Fibroblast of lung (primary cell): ENCODE measurements around the gene SELENOO. TPM values are rescaled to one million over a fixed set of nuclear protein-coding genes. Genes with fewer than 3 reads are reported as not detected.
A peak's percentile ranks its signal among the peaks of the same experiment; 100 is the strongest.

Source experiments
- DNase-seq, 2 donors: peaks; one replicate each; pipeline versions ENCODE4 v3.0.0 to v3.0.0-alpha.2; 2010; ENCODE audit warnings: low read depth in 2 of 2
- H2AFZ ChIP-seq: 2 replicates; pipeline ENCODE4 v1.5.1; 2012; ENCODE audit warnings: low read length, control low read depth, inconsistent platforms
- H3K27ac ChIP-seq: 2 replicates; pipeline ENCODE4 v1.5.1; 2011; ENCODE audit warnings: low read length, control low read depth; ENCODE audit not compliant: insufficient read depth
- H3K27me3 ChIP-seq: 2 replicates; pipeline ENCODE4 v1.5.1; 2011; ENCODE audit warnings: mild to moderate bottlenecking, low read length; ENCODE audit not compliant: control insufficient read depth, insufficient read depth
- H3K36me3 ChIP-seq: 2 replicates; pipeline ENCODE4 v1.5.1; 2011; ENCODE audit warnings: low read length; ENCODE audit not compliant: control insufficient read depth, insufficient read depth
- H3K4me1 ChIP-seq: 2 replicates; pipeline ENCODE4 v1.5.1; 2011; ENCODE audit warnings: low read length; ENCODE audit not compliant: control insufficient read depth, insufficient read depth; ENCODE audit errors: extremely low read depth
- H3K4me2 ChIP-seq: 2 replicates; pipeline ENCODE4 v1.5.1; 2011; ENCODE audit warnings: low read length, control low read depth; ENCODE audit not compliant: insufficient read depth; ENCODE audit errors: extremely low read depth
- H3K4me3 ChIP-seq, 4 experiments: fragments of 200-600 bp in 1 of 4; sonication (generic) in 1 of 4; replicated peaks in 1 of 4; 2 replicates each; pipeline ENCODE4 v1.5.1; 2011 to 2016; ENCODE audit warnings: low read length in 4 of 4, low read depth in 3 of 4, mild to moderate bottlenecking in 3 of 4, control low read depth in 2 of 4, inconsistent platforms in 1 of 4, mixed read lengths in 1 of 4; ENCODE audit not compliant: insufficient read depth in 1 of 4; ENCODE audit errors: control extremely low read depth in 1 of 4
- H3K79me2 ChIP-seq: 2 replicates; pipeline ENCODE4 v1.5.1; 2012; ENCODE audit warnings: mild to moderate bottlenecking, low read length, inconsistent platforms; ENCODE audit not compliant: control insufficient read depth, insufficient read depth
- H3K9ac ChIP-seq: 2 replicates; pipeline ENCODE4 v1.5.1; 2011; ENCODE audit warnings: mild to moderate bottlenecking, low read length, control low read depth; ENCODE audit not compliant: insufficient read depth
- H3K9me3 ChIP-seq: 2 replicates; pipeline ENCODE4 v1.5.1; 2012; ENCODE audit warnings: low read depth, low read length; ENCODE audit not compliant: control insufficient read depth, insufficient read depth
- H4K20me1 ChIP-seq: 2 replicates; pipeline ENCODE4 v1.5.1; 2011; ENCODE audit warnings: low read length; ENCODE audit not compliant: control insufficient read depth, insufficient read depth; ENCODE audit errors: extremely low read depth
- EZH2 ChIP-seq: IDR thresholded peaks from 2 replicates; pipeline ENCODE4 v1.5.1; 2012; ENCODE audit warnings: low read length, control low read depth, mild to moderate bottlenecking; ENCODE audit errors: missing control alignments
- polyA plus RNA-seq, 2 donors: library from polyadenylated mRNA; depleted of rRNA in 1 of 2; stranded (reverse) in 1 of 2; unstranded in 1 of 2; fragments of >200 nt; gene quantifications; 2 replicates each; pipeline ENCODE4 v1.2.1, GENCODE V29; 2011 to 2012; ENCODE audit warnings: missing spikeins in 1 of 2
- total RNA-seq: library from RNA; depleted of rRNA; stranded (reverse); fragments of >200 nt; gene quantifications from 2 replicates; pipeline ENCODE4 v1.2.1, GENCODE V29; 2014
- TF ChIP-seq, protein P1 (sequence below), 2 donors: IDR thresholded peaks in 1 of 2; conservative IDR thresholded peaks in 1 of 2; 1 replicate in 1 of 2; 2 replicates in 1 of 2; pipeline ENCODE4 v1.5.1; 2011 to 2012; ENCODE audit warnings: low read length in 2 of 2, control low read depth in 1 of 2, inconsistent platforms in 1 of 2, low read depth in 1 of 2, mild to moderate bottlenecking in 1 of 2

The SELENOO gene
- total and polyA plus RNA-seq, 2 donors (not counting 1 experiment from before 2014, with no cell fraction given), result 8.3 to 20.1 TPM

DNA sequence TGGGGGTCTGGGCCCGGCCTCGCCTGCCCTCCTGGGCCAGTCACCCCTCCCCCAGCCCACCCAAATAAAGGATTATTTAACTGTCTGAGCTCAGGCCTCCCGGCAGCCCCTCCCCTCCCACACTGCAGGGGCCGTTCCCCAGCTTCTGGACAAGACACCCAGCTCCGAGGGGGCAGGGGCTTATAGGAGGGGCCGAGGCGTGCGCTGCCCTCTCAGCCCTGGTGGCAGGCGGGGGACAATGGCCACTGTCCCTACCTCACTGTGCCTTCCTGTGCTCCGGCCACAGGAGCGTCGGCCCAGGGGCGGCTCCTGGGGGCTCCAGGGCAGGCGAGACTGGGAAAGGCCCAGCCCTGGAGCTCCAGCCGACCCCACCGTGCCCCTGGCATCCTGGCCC is 2.2 kb upstream of the SELENOO start:
- no peaks in the 10 kb centered on the region for H4K20me1 ChIP-seq
- no peak overlapping the region for H3K4me2 ChIP-seq
- H2AFZ ChIP-seq, result no peak overlapping the region
- no peak overlapping the region for H3K4me3 ChIP-seq
- peaks cover 27% of the 10 kb centered on the region for H3K36me3 ChIP-seq
- H3K27ac ChIP-seq, result no peak overlapping the region
- H3K4me1 ChIP-seq, result peaks cover 2% of the 10 kb centered on the region
- H3K79me2 ChIP-seq, result peaks cover 16% of the 10 kb centered on the region
- H3K9me3 ChIP-seq, result no peaks in the 10 kb centered on the region
- no peaks in the 10 kb centered on the region for H3K27me3 ChIP-seq
- no peak overlapping the region for H3K9ac ChIP-seq
- TF ChIP-seq, protein P1, sequence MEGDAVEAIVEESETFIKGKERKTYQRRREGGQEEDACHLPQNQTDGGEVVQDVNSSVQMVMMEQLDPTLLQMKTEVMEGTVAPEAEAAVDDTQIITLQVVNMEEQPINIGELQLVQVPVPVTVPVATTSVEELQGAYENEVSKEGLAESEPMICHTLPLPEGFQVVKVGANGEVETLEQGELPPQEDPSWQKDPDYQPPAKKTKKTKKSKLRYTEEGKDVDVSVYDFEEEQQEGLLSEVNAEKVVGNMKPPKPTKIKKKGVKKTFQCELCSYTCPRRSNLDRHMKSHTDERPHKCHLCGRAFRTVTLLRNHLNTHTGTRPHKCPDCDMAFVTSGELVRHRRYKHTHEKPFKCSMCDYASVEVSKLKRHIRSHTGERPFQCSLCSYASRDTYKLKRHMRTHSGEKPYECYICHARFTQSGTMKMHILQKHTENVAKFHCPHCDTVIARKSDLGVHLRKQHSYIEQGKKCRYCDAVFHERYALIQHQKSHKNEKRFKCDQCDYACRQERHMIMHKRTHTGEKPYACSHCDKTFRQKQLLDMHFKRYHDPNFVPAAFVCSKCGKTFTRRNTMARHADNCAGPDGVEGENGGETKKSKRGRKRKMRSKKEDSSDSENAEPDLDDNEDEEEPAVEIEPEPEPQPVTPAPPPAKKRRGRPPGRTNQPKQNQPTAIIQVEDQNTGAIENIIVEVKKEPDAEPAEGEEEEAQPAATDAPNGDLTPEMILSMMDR (conservative IDR thresholded peaks at IDR 0.05 in 1 of 2, IDR thresholded peaks at IDR 0.05 in 1 of 2; ENCODE audit: low read depth in 1 of 2, low read length in 2 of 2), result no peak
- TF ChIP-seq EZH2, result no peak
- no peak for DNase-seq

DNA sequence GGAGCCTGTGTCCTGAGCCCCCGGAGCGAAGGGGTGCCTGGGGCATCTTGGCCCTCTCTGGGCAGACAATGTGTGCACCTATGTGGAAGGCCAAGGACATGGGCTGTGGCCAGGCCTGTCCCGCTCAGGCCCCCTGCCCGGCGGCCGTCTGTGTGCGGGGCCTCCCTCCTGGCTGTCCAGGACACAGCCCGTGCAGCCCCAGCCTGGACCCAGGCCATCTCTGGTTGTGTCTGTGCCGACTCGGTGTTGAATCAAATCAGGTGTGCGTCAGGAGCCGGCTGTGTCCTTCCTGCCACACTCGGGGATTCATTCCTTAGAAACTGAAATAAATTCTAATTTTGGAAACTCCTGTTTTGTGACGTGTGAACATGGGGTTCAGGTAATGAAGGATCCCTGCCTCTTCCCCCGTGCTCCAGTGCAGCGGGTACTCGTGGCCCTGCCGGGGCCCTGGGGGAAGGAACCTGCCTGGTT is 1.5 kb upstream of the SELENOO start:
- no peak for TF ChIP-seq EZH2
- H3K36me3 ChIP-seq, result peaks cover 23% of the 10 kb centered on the region
- DNase-seq, result no peak
- no peak overlapping the region for H3K27ac ChIP-seq
- no peak overlapping the region for H2AFZ ChIP-seq
- H4K20me1 ChIP-seq, result no peaks in the 10 kb centered on the region
- H3K9me3 ChIP-seq, result no peaks in the 10 kb centered on the region
- peak overlapping the region; percentile 82 for H3K4me2 ChIP-seq
- H3K79me2 ChIP-seq, result peaks cover 16% of the 10 kb centered on the region
- no peaks in the 10 kb centered on the region for H3K27me3 ChIP-seq
- H3K9ac ChIP-seq, result no peak overlapping the region
- H3K4me3 ChIP-seq, result no peak overlapping the region
- H3K4me1 ChIP-seq, result peaks cover 2% of the 10 kb centered on the region

DNA sequence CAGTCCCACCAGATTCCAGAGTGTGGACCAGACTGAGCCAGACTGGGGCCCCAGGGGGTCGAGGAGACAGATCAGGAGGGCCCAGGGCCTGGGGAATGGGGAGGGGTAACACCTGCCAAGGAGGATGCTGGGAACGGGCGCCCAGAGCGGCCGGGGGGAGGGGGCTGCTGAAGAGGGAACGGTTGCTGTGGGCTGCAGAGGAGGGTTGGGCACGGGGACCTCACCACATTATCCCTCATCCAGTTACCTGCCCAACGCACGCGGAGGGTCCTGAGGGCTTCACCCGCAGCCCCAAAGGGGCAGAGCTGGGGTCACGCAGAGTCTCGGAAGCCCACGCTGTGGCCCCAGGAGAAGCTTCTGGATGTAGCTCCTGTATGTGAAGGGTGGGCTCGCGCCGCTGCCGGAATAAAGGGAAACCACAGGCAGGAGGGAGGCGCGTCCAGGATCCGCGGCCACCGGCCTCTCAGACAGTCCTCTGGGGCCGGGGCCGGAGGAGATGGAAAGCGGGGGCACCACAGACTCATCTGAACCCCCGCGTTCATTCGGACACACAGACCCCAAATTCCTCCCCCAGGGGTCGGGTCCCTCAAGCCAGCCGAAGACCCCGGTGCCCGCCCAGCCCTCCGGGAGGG is 866 bp upstream of the SELENOO start:
- Histone ChIP-seq H3K4me1 (peaks cover 2% of the 10 kb centered on the region), H3K36me3 (peaks cover 18% of the 10 kb centered on the region), H3K4me3 (peak overlapping the region; percentile 29 to 70 (median 66)), H3K27ac (peak overlapping the region; percentile 58), H3K9me3 (no peaks in the 10 kb centered on the region), H3K79me2 (peaks cover 16% of the 10 kb centered on the region), H4K20me1 (no peaks in the 10 kb centered on the region), H3K4me2 (peak overlapping the region; percentile 82), H3K9ac (peak overlapping the region; percentile 75), H2AFZ (no peak overlapping the region), H3K27me3 (no peaks in the 10 kb centered on the region)
- DNase-seq, result peak in 1 of 2 donors; percentile 14
- TF ChIP-seq EZH2, result no peak
- TF ChIP-seq, protein P1 (conservative IDR thresholded peaks at IDR 0.05 in 1 of 2, IDR thresholded peaks at IDR 0.05 in 1 of 2; ENCODE audit: low read depth in 1 of 2, low read length in 2 of 2), result no peak
